GM12801 (cell line): Measurements from ENCODE around the gene SLC16A4.

ENCODE experiments used
- CTCF ChIP-seq: IDR thresholded peaks from one replicate; pipeline ENCODE4 v1.5.1; 2011; ENCODE audit warnings: control low read depth; ENCODE audit not compliant: insufficient read length; ENCODE audit errors: extremely low read depth

The SLC16A4 gene

GRCh38 chr1:110338309-110338885 is 52.4 kb downstream of the SLC16A4 start:
- no peak for TF ChIP-seq CTCF

DNA sequence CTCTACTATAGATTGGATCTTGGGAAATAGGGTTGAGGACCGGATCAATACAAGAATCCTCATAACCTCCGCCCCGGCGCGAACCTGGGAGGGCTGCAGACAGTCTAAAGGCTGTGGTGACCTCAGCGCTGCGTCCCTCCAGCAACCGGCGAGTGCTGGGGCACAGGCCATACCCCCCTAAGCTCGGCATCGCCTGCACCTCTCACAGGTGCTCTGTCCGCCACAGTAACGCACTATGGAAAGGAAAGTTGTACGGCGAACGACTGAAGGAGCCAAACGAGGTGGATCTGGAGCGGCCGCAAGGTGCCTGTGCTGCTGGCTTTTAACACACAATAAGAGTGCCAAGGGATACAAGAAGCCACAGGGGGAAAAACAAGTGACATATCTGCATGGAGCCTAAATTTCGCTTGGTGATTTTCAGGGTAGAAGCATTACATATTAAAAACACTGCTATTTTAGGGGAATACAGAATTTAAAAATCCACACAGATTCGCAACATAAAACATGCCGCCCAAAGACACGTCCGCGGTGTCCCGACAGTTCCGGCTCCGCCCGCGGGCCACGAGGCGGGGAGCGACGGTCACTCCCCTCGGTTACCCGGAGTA is 53.0 kb downstream of the SLC16A4 start:
- TF ChIP-seq CTCF: no peak

- no peak for TF ChIP-seq CTCF
Measured at GRCh38 chr1:110336300-110337039, 54.4 kb downstream of the SLC16A4 start.

- no peak for TF ChIP-seq CTCF
Measured at GRCh38 chr1:110335265-110335664, 55.6 kb downstream of the SLC16A4 start.

GRCh38 chr1:110328700-110329099 is 62.1 kb downstream of the SLC16A4 start:
- TF ChIP-seq CTCF: no peak

DNA sequence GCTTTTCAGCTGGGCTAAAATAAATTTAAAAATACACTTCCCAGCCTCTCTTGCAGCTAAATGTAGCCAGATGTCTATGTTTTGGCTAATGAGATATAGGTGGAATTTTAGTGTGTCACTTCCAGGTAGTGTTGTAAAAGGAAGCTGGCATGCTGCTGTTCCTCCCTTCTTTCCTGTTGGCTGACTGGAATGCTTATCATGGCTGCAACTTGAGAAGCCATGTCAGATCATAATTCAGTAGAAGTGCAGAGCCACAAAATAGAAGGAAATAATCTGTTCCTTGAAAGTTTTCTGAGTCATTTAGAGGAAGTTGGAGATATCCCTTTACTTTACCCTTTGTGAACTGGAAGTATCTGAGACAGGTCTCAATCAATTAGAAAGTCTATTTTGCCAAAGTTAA is 62.6 kb downstream of the SLC16A4 start:
- TF ChIP-seq CTCF: no peak

DNA sequence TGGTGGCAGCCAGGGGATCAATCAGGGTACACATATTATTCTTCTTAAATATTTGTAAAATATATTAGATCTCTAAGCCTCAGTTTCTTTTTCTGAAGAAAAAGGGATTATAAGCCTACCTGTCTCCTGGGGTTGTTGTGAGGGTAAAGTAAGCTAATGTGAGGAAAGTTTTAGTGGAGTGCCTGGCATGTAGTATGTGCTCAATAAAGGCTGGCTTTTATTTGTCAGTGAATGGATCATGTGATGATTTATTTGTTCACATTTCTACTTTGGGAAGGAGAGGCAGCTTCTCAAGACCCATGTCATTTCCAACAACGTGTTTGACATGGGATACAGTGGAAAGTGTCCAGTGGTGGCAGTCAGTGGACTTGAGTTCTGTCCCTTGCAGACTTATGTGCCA is 64.0 kb downstream of the SLC16A4 start:
- TF ChIP-seq CTCF: no peak
